Osteoblast (primary cell): ENCODE measurements around the gene RNF26. TPM values are rescaled to one million over a fixed set of nuclear protein-coding genes. Genes with fewer than 3 reads are reported as not detected.

Source experiments
- DNase-seq: peaks from one replicate; pipeline ENCODE4 v3.0.0; 2011; ENCODE audit warnings: low spot score, mixed read lengths; ENCODE audit not compliant: insufficient read length; ENCODE audit errors: missing footprints
- H2AFZ ChIP-seq: 2 replicates; pipeline ENCODE4 v1.6.0; 2011; ENCODE audit warnings: mild to moderate bottlenecking, low read length
- H3K27ac ChIP-seq: 2 replicates; pipeline ENCODE4 v1.5.1; 2011; ENCODE audit warnings: mild to moderate bottlenecking, low read depth, low read length, moderate library complexity
- H3K27me3 ChIP-seq: 2 replicates; pipeline ENCODE4 v1.6.0; 2012; ENCODE audit warnings: mild to moderate bottlenecking, control low read depth, inconsistent platforms, low read length, moderate library complexity; ENCODE audit not compliant: insufficient read depth
- H3K36me3 ChIP-seq: 2 replicates; pipeline ENCODE4 v1.5.1; 2011; ENCODE audit warnings: mild to moderate bottlenecking, low read length, control low read depth, moderate library complexity; ENCODE audit not compliant: insufficient read depth
- H3K4me1 ChIP-seq: 2 replicates; pipeline ENCODE4 v1.5.1; 2011; ENCODE audit warnings: mild to moderate bottlenecking, low read length, control low read depth, moderate library complexity; ENCODE audit not compliant: insufficient read depth
- H3K4me2 ChIP-seq: 2 replicates; pipeline ENCODE4 v1.6.0; 2011; ENCODE audit warnings: mild to moderate bottlenecking, low read length; ENCODE audit not compliant: insufficient read depth
- H3K4me3 ChIP-seq: fragments of 200-600 bp; sonication (generic); 3 replicates; pipeline ENCODE4 v1.5.1; 2012; ENCODE audit warnings: mild to moderate bottlenecking, low read length, inconsistent platforms; ENCODE audit not compliant: insufficient read depth
- H3K79me2 ChIP-seq: 2 replicates; pipeline ENCODE4 v1.6.0; 2012; ENCODE audit warnings: mild to moderate bottlenecking, low read length, control low read depth, inconsistent platforms; ENCODE audit not compliant: insufficient read depth
- H3K9me3 ChIP-seq: 2 replicates; pipeline ENCODE4 v1.5.1; 2011; ENCODE audit warnings: low read depth, low read length, control low read depth
- H4K20me1 ChIP-seq: 2 replicates; pipeline ENCODE4 v1.6.0; 2012; ENCODE audit warnings: mild to moderate bottlenecking, low read length, control low read depth; ENCODE audit not compliant: insufficient read depth
- total RNA-seq: library from RNA; depleted of rRNA; stranded (reverse); fragments of >200 nt; gene quantifications from 2 replicates; pipeline ENCODE4 v1.2.3, GENCODE V29; 2012
- TF ChIP-seq, protein P1 (sequence below): IDR thresholded peaks from 2 replicates; pipeline ENCODE4 v1.5.1; 2011; ENCODE audit warnings: mild to moderate bottlenecking, low read depth, low read length, moderate library complexity; ENCODE audit errors: extremely low read depth

The RNF26 gene
- total RNA-seq, 1 donor: 4.0 TPM

DNA sequence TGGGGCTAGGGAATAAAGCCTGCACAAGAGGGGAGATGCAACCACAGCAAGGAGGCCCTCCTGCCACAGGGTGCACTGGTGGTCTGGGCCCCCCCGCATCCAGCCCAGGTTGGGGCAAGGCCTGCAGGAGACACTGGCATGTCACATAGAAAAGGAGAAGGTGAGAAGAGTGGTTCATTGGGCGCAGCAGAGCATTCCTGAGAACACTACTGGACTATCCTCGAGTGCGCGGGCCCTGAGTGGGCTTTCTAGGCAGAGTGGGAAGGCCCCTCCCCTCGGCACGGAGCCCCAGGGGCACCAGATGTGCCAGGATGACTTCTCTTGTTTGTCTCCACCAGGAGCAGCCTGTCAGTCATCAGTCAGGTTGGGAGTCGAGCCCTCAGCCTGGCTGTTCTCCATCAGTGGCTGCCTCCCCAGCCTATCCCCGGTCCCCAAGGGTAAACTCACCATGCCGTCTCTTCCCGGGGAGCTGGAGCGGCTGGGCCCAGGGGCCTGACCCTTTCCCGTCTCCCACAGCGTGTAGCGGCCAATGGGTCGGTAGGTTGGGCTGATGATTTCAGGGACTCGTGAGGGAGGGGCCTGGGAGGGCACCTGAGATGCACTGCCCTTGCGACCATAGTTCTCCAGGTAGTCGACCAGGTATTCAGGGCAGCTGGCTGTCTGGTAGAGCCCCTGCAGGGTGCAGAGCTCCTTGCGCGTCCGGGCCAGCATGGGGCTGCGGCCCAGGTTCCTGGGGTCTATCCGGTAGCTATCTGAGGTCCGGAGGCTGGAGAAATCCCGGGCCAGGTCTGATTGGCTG, 38.1 kb downstream of the RNF26 start:
- Histone ChIP-seq H2AFZ (no peak overlapping the region), H3K27me3 (no peaks in the 10 kb centered on the region), H3K36me3 (no peaks in the 10 kb centered on the region), H3K79me2 (no peaks in the 10 kb centered on the region), H3K9me3 (no peaks in the 10 kb centered on the region), H3K4me1 (peaks cover 54% of the 10 kb centered on the region), H4K20me1 (no peaks in the 10 kb centered on the region), H3K27ac (no peak overlapping the region), H3K4me3 (no peak overlapping the region), H3K4me2 (no peak overlapping the region)
- TF ChIP-seq, protein P1, sequence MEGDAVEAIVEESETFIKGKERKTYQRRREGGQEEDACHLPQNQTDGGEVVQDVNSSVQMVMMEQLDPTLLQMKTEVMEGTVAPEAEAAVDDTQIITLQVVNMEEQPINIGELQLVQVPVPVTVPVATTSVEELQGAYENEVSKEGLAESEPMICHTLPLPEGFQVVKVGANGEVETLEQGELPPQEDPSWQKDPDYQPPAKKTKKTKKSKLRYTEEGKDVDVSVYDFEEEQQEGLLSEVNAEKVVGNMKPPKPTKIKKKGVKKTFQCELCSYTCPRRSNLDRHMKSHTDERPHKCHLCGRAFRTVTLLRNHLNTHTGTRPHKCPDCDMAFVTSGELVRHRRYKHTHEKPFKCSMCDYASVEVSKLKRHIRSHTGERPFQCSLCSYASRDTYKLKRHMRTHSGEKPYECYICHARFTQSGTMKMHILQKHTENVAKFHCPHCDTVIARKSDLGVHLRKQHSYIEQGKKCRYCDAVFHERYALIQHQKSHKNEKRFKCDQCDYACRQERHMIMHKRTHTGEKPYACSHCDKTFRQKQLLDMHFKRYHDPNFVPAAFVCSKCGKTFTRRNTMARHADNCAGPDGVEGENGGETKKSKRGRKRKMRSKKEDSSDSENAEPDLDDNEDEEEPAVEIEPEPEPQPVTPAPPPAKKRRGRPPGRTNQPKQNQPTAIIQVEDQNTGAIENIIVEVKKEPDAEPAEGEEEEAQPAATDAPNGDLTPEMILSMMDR: no peak
- DNase-seq: peak; percentile 76

DNA sequence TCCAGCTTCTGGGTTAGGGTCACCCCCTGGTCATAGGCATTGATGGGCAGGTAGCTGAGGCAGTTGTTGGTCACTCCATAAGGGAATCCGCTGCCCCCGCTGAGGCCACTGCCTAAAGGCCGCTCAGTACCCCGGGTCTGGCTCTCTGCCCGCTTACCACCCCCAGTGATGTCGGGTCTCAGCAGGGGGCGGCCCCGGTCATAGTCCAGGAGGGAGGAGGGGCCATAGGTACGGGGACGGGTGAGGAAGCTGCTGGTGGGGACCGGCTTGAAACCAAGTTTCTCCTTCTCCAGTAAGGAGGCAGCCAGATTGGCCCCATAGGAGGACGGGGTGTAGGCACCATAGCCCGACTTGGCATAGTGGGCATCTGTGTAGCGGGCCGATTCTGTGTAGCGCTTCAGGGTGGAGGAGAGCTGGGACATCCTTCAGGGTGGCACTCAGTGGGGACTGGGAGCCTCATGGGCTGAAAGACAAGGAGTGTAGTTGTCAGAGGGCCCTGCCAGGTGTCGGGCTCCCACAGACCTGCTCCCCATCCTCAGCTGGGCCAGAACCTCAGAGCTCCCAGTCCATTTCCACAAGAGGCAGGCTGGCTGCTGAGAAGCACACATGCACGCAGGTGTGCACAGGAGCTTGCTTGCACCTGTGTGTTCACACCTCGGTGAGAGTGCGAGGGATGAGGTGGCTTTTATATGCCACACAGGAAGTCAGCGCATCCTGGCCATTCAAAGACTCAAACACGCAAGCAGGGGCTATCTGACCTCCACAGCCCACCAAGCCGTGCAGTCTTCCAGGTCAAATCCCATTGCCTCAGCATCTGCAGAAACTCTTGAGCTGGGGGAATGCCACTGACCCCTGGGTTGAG, 39.0 kb downstream of the RNF26 start:
- no peak overlapping the region for H2AFZ ChIP-seq
- no peak overlapping the region for H3K27ac ChIP-seq
- H3K27me3 ChIP-seq: no peaks in the 10 kb centered on the region
- no peak for DNase-seq
- H4K20me1 ChIP-seq: no peaks in the 10 kb centered on the region
- TF ChIP-seq, protein P1: no peak
- no peak overlapping the region for H3K4me2 ChIP-seq
- no peaks in the 10 kb centered on the region for H3K9me3 ChIP-seq
- no peak overlapping the region for H3K4me3 ChIP-seq
- no peaks in the 10 kb centered on the region for H3K79me2 ChIP-seq
- H3K4me1 ChIP-seq: peaks cover 45% of the 10 kb centered on the region
- H3K36me3 ChIP-seq: no peaks in the 10 kb centered on the region

DNA sequence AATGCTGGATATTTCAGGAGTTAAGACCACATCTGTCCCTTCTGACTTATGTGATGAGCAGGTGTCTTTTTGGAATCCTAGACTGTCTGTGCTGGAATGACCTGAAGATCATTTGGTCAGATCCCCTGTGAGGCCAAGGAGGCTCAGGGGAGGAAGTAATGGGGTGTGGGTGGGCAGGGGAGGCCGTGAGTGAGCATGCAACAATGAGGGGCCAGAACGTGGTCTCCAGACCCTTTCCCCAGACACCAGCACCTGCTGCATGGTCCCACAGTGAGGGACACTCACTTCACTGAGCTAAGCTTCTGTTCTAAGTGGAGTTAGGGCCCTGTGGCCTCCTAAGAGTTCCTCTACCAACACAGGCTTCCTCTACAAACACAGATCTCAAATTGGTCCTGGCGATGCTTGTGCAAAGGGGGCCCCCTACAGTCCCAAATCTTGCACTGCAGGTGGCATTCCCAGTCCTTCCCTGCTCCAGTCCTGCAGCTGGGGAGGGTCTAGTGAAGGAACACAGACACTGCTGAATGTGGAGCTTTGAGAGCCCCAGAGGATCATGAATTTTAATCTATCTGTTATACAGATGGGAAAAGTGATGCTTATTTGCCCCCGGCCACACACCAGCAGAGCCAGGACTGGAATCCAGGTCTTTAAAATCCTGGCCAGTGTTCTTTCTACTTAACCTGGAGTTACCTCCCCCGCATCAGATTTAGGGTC, 39.7 kb downstream of the RNF26 start:
- Histone ChIP-seq H3K27ac (no peak overlapping the region), H3K4me1 (peaks cover 43% of the 10 kb centered on the region)

More for the DNA sequence above, 39.7 kb downstream of the RNF26 start:
- no peaks in the 10 kb centered on the region for H4K20me1 ChIP-seq
- peak; percentile 91 for DNase-seq
- no peaks in the 10 kb centered on the region for H3K36me3 ChIP-seq
- no peak overlapping the region for H2AFZ ChIP-seq
- H3K9me3 ChIP-seq: no peaks in the 10 kb centered on the region
- no peak overlapping the region for H3K4me3 ChIP-seq
- no peaks in the 10 kb centered on the region for H3K79me2 ChIP-seq
- no peaks in the 10 kb centered on the region for H3K27me3 ChIP-seq
- TF ChIP-seq, protein P1: peak; percentile 98
- H3K4me2 ChIP-seq: no peak overlapping the region
